PC-3 (cell line): ENCODE results near the gene PRPF6. TPM values are rescaled to one million over a fixed set of nuclear protein-coding genes. Genes with fewer than 3 reads are reported as not detected.

ENCODE experiments used
- ATAC-seq: fragments of 200-7000 bp; cut with Tn5 transposase; 2 replicates; pipeline ENCODE4 v1.9.1; 2020; ENCODE audit warnings: mild to moderate bottlenecking, moderate library complexity
- BruUV-seq: library from RNA; stranded (reverse); fragments of 400-500 nt; replicated peaks from 2 replicates; lab custom pipeline; 2021; lab: Mats Ljungman, UMichigan
- CTCF ChIA-PET: fragments of 300-600 bp; sonication (Branson Sonifier 250); formaldehyde crosslinking; loops from one replicate; lab custom pipeline; 2022; ENCODE audit warnings: antibody characterized with exemption; lab: Charles Lee
- POLR2A ChIA-PET: fragments of 300-600 bp; sonication (Branson Sonifier 250); formaldehyde crosslinking; loops from one replicate; lab custom pipeline; 2022; ENCODE audit warnings: antibody characterized with exemption; ENCODE audit not compliant: unreplicated experiment; lab: Charles Lee
- DNase-seq: peaks from one replicate; pipeline ENCODE4 v3.0.0-alpha.2; 2015
- H2AFZ ChIP-seq: fragments of 300-600 bp; sonication (generic); 2 replicates; pipeline ENCODE4 v1.6.0; 2016; ENCODE audit warnings: antibody characterized with exemption, low read length
- H3F3A ChIP-seq: fragments of 300-600 bp; sonication (generic); one replicate; pipeline ENCODE4 v1.6.0; 2017; ENCODE audit warnings: antibody characterized with exemption, low read length, control low read depth, mild to moderate bottlenecking; ENCODE audit not compliant: unreplicated experiment
- H3K27ac ChIP-seq: fragments of 300-600 bp; sonication (generic); 2 replicates; pipeline ENCODE4 v1.5.1; 2016; ENCODE audit warnings: mild to moderate bottlenecking, low read length
- H3K27me3 ChIP-seq: fragments of 300-600 bp; sonication (generic); 2 replicates; pipeline ENCODE4 v1.6.1; 2016; ENCODE audit warnings: low read length, mixed read lengths
- H3K36me3 ChIP-seq: fragments of 300-600 bp; sonication (generic); 2 replicates; pipeline ENCODE4 v1.6.1; 2016; ENCODE audit warnings: low read depth, mixed run types, low read length, mixed read lengths
- H3K4me1 ChIP-seq: fragments of 300-600 bp; sonication (generic); 2 replicates; pipeline ENCODE4 v1.5.1; 2016; ENCODE audit warnings: low read length; ENCODE audit not compliant: insufficient read depth
- H3K4me2 ChIP-seq: fragments of 300-600 bp; sonication (generic); 2 replicates; pipeline ENCODE4 v1.6.0; 2016; ENCODE audit warnings: low read length
- H3K4me3 ChIP-seq: fragments of 300-600 bp; sonication (generic); 2 replicates; pipeline ENCODE4 v1.5.1; 2016; ENCODE audit warnings: mild to moderate bottlenecking, low read length, mixed read lengths
- H3K79me2 ChIP-seq: fragments of 300-600 bp; sonication (generic); 2 replicates; pipeline ENCODE4 v1.6.1; 2017; ENCODE audit warnings: low read length, mixed read lengths
- H3K9ac ChIP-seq: fragments of 300-600 bp; sonication (generic); 2 replicates; pipeline ENCODE4 v1.6.0; 2016; ENCODE audit warnings: mild to moderate bottlenecking, low read length
- H3K9me2 ChIP-seq: fragments of 300-600 bp; sonication (generic); replicated peaks from 2 replicates; pipeline ENCODE4 v1.6.1; 2016; ENCODE audit warnings: mixed run types, low read length, mixed read lengths
- H3K9me3 ChIP-seq: fragments of 300-600 bp; sonication (generic); 2 replicates; pipeline ENCODE4 v1.6.1; 2016; ENCODE audit warnings: low read length, mixed read lengths
- H4K20me1 ChIP-seq: fragments of 300-600 bp; sonication (generic); 2 replicates; pipeline ENCODE4 v1.6.1; 2016; ENCODE audit warnings: low read length, mixed read lengths
- CTCF ChIP-seq: fragments of 300-600 bp; sonication (generic); conservative IDR thresholded peaks from 2 replicates; pipeline ENCODE4 v1.5.1; 2017; ENCODE audit warnings: antibody characterized with exemption, low read depth, mild to moderate bottlenecking, low read length
- EZH2 ChIP-seq: fragments of 300-600 bp; sonication (generic); IDR thresholded peaks from one replicate; pipeline ENCODE4 v1.6.1; 2017; ENCODE audit warnings: antibody characterized with exemption, mild to moderate bottlenecking, low read length; ENCODE audit not compliant: unreplicated experiment
- EZH2phosphoT487 ChIP-seq: fragments of 300-600 bp; sonication (generic); IDR thresholded peaks from 2 replicates; pipeline ENCODE4 v1.6.1; 2018; ENCODE audit warnings: mild to moderate bottlenecking, antibody characterized with exemption, low read length, borderline replicate concordance
- intact Hi-C: fragments of 100-400 bp; cut with micrococcal nuclease; formaldehyde crosslinking; loops from 2 replicates; pipeline ENCODE4 v1.9.0; 2023
- total RNA-seq: library from RNA; depleted of rRNA; stranded (reverse); fragments of >200 nt; gene quantifications from 2 replicates; pipeline ENCODE4 v1.2.3, GENCODE V29; 2014

Gene PRPF6
- total RNA-seq, 1 experiment from 2014 or later, result 67.1 TPM

GRCh38 chr20:64079273-64080012 lies 98.5 kb downstream of the PRPF6 start, which contains the start of gene RGS19:
RGS19 (minus strand) TSS chr20:64079518; CDS start chr20:64076886, 2,632 bp downstream.
- intact Hi-C loops, result no loop called here
- Histone ChIP-seq H3K4me2 (peak within 1 kb of the TSS; percentile 100), H3K9me3 (no peaks in the 10 kb centered on the region), H3K9ac (peak within 1 kb of the TSS; percentile 90), H3K4me3 (peak within 1 kb of the TSS; percentile 97), H3K27me3 (no peaks in the 10 kb centered on the region), H3K27ac (peak within 1 kb of the TSS; percentile 45), H3F3A (no peaks in the 10 kb centered on the region), H3K9me2 (no peaks in the 10 kb centered on the region), H3K36me3 (no peaks in the 10 kb centered on the region), H2AFZ (peak within 1 kb of the TSS; percentile 93), H3K4me1 (peaks cover 24% of the 10 kb centered on the region), H3K79me2 (peaks cover 19% of the 10 kb centered on the region), H4K20me1 (no peaks in the 10 kb centered on the region)
- TF ChIP-seq EZH2phosphoT487 (no peak), EZH2 (no peak), CTCF (no peak)
- CTCF ChIA-PET, result no interaction called here
- ATAC-seq, result peak; percentile 69
- POLR2A ChIA-PET, result interaction anchor here (0.6 kb wide), 1 partner anchor 517 kb away, joined by 5 read pairs; no protein-coding TSS in a partner anchor
- DNase-seq, result peak; percentile 86
- no TSS peak for BruUV-seq

DNA sequence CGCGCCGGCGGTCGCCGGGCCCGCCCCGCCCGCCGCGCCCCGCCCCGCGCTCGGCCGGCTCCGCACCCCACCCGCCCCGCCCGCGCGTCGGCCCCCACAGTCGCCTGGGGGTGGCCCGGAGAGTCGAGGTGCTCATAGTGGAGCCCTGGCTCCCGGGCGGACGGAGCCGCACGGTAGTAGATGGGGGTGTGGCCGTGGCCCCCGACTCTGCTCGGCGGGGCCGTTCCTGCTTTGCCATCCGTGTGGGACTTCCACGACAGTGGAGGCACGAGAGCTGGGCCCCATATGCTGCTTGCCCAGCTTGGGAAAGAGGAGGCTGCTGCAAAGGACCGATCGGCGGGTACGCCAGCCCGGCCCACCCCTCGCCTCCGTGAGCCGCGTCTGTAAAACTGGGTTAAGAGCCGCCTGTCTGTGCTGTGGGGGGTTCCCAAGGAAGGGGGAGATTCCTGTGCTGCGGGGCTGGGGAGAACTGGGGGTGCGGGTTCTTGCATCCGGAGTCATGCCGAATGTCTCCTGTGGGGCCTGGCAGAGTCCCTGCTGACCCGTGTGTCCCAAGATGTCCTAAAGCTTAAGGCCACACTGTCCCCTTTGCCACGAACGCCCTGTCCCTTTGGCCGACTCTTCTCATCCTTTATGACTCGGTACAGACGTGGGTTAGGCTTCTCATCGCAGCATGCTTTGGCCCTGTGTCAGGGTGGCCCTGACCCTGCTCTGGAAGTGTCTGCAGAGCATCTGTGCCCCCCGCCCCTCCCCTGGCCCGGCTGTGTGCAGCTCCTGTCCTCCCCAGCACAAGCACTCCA lies 99.3 kb downstream of the PRPF6 start, which contains the start of gene OPRL1:
OPRL1 (plus strand) TSS at position 70 of the 800 bp plus-strand sequence. CDS start 12,639 bp downstream, outside the sequence.
- ChIA-PET CTCF (interaction anchor here (0.6 kb wide), 1 partner anchor 498 kb away, joined by 3 read pairs; no protein-coding TSS in a partner anchor), POLR2A (no interaction called here)
- H3K36me3 ChIP-seq, result no peaks in the 10 kb centered on the region
- H2AFZ ChIP-seq, result peak within 1 kb of the TSS; percentile 93
- ATAC-seq (peak; percentile 21), DNase-seq (peak; percentile 16)
- no peaks in the 10 kb centered on the region for H3K27me3 ChIP-seq
- no peaks in the 10 kb centered on the region for H4K20me1 ChIP-seq
- peak within 1 kb of the TSS; percentile 100 for H3K4me2 ChIP-seq
- no peak for TF ChIP-seq EZH2
- no peak for TF ChIP-seq CTCF
- TF ChIP-seq EZH2phosphoT487, result no peak
- TSS peak; percentile 69 for BruUV-seq
- H3F3A ChIP-seq, result no peaks in the 10 kb centered on the region
- H3K4me3 ChIP-seq, result peak within 1 kb of the TSS; percentile 97
- intact Hi-C loops, result no loop called here
- peaks cover 24% of the 10 kb centered on the region for H3K4me1 ChIP-seq
- H3K27ac ChIP-seq, result peak within 1 kb of the TSS; percentile 45
- no peaks in the 10 kb centered on the region for H3K9me2 ChIP-seq
- H3K79me2 ChIP-seq, result peaks cover 19% of the 10 kb centered on the region
- no peaks in the 10 kb centered on the region for H3K9me3 ChIP-seq
- peak within 1 kb of the TSS; percentile 90 for H3K9ac ChIP-seq
